GM13977 (cell line): ENCODE results near the gene SUSD3.

Experiments used
- DNase-seq: peaks from one replicate; pipeline ENCODE4 v3.0.0; 2012; ENCODE audit warnings: low spot score
- in situ Hi-C: fragments of 300-500 bp; cut with MboI; formaldehyde crosslinking; loops from one replicate; pipeline ENCODE4 v1.12.0; 2022; ENCODE audit warnings: low sequenced_read_pairs, low pct_unique_long_range_greater_than_20kb, mixed read lengths, inconsistent platforms; ENCODE audit not compliant: unreplicated experiment
- TF ChIP-seq, protein P1 (sequence below): IDR thresholded peaks from 2 replicates; pipeline ENCODE4 v1.5.1; 2012; ENCODE audit warnings: mild to moderate bottlenecking, control low read depth; ENCODE audit not compliant: insufficient read depth; ENCODE audit errors: extremely low read depth, missing control alignments

SUSD3 gene

DNA sequence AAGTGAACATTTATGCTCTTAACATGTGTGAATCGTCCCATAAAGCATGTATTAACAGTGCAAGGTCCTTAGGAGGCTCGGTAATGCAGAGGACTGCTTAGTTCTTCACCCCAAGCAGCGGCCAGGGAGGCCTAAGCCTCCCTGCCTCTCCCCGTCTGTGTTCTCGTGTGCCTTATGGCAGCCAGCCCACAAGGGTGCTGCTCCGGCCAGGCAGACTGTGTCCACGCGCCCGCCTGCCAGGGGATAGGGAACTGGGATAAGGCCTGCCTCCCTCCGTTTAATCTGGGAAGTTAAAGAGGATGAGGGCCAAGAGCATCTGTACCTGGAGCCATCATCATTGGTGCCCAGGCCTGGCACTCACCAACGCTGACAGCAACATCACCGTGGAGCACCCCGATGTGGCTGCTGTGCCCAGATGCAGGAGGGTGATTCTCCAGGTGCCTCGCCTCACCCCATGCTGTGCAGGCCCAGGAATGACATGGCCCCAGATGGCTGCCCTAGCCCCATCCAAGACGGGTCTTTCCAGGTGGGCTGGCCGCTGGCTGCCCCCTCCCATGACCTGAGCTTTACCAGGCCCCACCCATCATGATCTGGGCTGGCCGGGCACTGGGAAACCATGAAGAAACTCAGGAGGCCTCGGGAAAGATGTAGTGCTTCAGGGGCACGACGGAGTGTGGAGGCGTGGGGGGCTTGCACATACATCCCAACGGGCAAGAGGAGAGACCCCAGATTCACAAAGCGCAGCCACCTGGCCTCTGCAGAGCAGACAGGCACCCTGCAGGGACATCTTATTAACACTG, 35.6 kb upstream of the SUSD3 start:
- TF ChIP-seq, protein P1, sequence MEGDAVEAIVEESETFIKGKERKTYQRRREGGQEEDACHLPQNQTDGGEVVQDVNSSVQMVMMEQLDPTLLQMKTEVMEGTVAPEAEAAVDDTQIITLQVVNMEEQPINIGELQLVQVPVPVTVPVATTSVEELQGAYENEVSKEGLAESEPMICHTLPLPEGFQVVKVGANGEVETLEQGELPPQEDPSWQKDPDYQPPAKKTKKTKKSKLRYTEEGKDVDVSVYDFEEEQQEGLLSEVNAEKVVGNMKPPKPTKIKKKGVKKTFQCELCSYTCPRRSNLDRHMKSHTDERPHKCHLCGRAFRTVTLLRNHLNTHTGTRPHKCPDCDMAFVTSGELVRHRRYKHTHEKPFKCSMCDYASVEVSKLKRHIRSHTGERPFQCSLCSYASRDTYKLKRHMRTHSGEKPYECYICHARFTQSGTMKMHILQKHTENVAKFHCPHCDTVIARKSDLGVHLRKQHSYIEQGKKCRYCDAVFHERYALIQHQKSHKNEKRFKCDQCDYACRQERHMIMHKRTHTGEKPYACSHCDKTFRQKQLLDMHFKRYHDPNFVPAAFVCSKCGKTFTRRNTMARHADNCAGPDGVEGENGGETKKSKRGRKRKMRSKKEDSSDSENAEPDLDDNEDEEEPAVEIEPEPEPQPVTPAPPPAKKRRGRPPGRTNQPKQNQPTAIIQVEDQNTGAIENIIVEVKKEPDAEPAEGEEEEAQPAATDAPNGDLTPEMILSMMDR, result no peak
- in situ Hi-C loops, result no loop called here
- no peak for DNase-seq

DNA sequence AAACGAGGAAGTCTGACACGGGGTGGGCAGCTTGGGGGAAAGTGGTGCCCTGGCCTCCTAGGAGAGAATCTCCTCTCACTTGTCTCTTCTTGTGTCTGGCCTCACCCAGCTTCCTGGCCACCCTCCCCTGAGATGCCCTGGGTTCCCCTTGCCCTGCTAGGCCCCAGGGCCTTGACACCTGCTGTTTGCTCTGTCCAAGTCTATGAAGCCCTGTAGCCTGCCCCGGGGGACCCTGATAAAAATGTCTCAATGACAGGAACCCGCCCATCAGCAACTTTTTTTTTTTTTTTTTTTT, 35.0 kb upstream of the SUSD3 start:
- in situ Hi-C loops, result no loop called here
- DNase-seq, result no peak
- TF ChIP-seq, protein P1, result no peak

DNA sequence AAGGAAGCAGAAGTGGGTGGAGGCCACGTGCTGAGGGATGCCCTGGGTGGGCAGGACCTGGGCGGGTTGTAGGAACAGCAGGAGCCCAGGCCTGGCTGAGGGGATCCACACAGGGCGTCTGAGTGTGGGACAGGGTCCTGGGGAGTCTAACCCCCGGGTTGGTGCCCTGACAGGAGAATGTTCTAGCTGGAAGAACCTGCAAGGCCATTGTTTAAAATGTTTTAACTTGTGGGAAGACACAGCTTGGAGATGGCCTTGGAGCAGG, 33.9 kb upstream of the SUSD3 start:
- TF ChIP-seq, protein P1, result no peak
- in situ Hi-C loops, result no loop called here
- DNase-seq, result no peak

DNA sequence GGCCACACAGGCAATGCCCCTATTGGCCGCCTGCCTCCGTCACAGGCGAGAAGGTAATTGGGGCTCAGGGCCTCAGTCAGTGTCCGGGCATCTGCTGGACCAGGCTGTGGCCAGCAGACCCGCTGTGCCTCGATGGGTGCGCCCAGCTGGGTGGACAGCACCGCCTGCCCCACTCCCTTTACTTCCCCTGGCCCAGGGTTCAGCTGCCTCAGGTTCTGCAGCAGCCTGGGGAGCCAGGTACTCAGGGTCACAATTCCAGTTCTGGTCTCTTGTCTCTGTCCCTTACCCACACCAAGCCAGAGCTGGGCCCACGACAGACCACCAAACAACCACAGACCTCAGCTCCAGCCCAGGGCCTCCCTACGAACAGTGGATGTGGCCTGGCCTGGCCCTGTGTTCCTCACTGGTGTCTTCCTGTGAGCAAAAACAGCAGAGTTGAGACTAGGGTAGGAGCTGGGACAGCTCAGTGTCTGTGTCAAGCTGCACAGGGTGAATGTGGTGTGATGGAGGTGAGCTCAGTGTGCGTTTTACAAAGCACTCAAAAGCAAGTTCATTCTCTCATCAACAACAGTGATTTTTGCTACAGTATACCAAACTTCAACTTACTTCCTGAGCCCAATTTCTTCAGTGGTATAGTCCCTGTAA, 33.4 kb upstream of the SUSD3 start:
- in situ Hi-C loops, result no loop called here
- no peak for DNase-seq
- TF ChIP-seq, protein P1, result no peak

DNA sequence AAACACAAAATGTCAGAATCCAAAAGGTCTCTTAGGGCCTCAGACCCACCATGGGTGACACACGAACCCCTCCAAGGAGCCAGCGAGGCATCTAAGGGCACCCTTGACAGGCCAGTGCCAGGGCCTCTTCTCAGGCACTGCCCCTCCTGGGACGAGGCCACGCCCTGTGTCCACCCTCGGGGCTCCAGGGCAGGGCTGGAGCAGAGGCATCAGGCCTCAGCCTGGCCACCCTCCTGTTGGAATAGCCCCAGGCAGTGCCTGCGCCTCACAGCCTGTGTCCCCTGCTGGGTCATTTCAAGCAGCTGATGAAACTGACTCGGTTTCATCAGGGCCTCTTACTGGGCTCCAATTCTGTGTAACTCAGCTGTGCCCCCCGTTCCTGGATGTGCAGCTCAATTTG, 32.8 kb upstream of the SUSD3 start:
- TF ChIP-seq, protein P1, result no peak
- no peak for DNase-seq
- in situ Hi-C loops, result no loop called here

DNA sequence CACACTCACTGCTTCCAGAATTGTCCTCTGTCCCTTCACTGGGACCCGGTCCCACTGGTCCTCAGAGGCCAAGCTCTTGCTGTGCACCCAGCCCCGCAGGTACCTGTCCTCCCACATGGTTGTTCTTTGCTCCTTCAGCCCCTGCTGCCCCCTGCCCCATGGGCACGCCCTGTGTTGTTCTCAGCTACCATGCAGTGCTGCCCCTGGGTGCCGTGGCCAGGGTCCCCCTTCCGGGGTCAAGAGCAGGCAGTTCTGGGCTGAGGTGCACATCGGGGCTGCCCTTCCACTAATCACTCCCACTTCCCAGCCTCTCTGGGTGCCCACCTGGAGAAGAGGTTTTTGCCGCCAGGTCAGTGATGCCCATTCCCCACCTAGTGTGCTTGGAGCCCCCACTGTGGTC, 31.9 kb upstream of the SUSD3 start:
- in situ Hi-C loops, result no loop called here
- DNase-seq, result no peak

More for the DNA sequence above, 31.9 kb upstream of the SUSD3 start:
- TF ChIP-seq, protein P1, result no peak
